Muscle of back (tissue), 11 donors: ENCODE measurements around the gene CR1. TPM values are rescaled to one million over a fixed set of nuclear protein-coding genes. Genes with fewer than 3 reads are reported as not detected.
A peak's percentile ranks its signal among the peaks of the same experiment; 100 is the strongest.
"Not testable (repeated sequence)": the region's sequence is repeated elsewhere in the genome, so short reads cannot be mapped to it uniquely, and the experiment has no call there.

Experiments used
- DNase-seq, 3 donors: peaks; one replicate each; pipeline versions ENCODE4 v3.0.0 to v3.0.0-alpha.2; 2013
- polyA plus RNA-seq, 10 donors: library from polyadenylated mRNA; unstranded; fragments of 120-200 nt; gene quantifications; one replicate each; pipeline ENCODE4 v1.2.1, GENCODE V29; 2013; ENCODE audit not compliant: insufficient read length in 10 of 10

CR1 gene
- polyA plus RNA-seq, 10 donors = 0.78 to 2.2 (median 1.3) TPM

- no peak for DNase-seq
These were observed 85.7 kb downstream of the CR1 start for GRCh38 chr1:207581496-207582153.

- not testable (repeated sequence) for DNase-seq
These were observed 93.5 kb downstream of the CR1 start for GRCh38 chr1:207589506-207589905.

GRCh38 chr1:207591205-207591604, 95.2 kb downstream of the CR1 start:
- DNase-seq = not testable (repeated sequence)

GRCh38 chr1:207594095-207594494, 98.1 kb downstream of the CR1 start:
- not testable (repeated sequence) for DNase-seq

GRCh38 chr1:207603777-207604176, 107.8 kb downstream of the CR1 start:
- no peak for DNase-seq

- DNase-seq = no peak
These were observed 109.7 kb downstream of the CR1 start for GRCh38 chr1:207605444-207606361.

- DNase-seq = no peak
These were observed 110.4 kb downstream of the CR1 start for GRCh38 chr1:207606362-207606755.

GRCh38 chr1:207612762-207613161, 116.8 kb downstream of the CR1 start:
- DNase-seq = no peak

- DNase-seq = peak; percentile 20 to 70 (median 38)
These were observed 124.0 kb downstream of the CR1 start for GRCh38 chr1:207619871-207620542.

GRCh38 chr1:207620543-207620893, 124.6 kb downstream of the CR1 start:
- no peak for DNase-seq

- DNase-seq = not testable (repeated sequence)
These were observed 129.6 kb downstream of the CR1 start for GRCh38 chr1:207625504-207626071.

- no peak for DNase-seq
These were observed 131.0 kb downstream of the CR1 start for GRCh38 chr1:207626972-207627337.

- no peak for DNase-seq
These were observed 131.5 kb downstream of the CR1 start for GRCh38 chr1:207627496-207627895.

GRCh38 chr1:207628776-207629175, 132.8 kb downstream of the CR1 start:
- no peak for DNase-seq

GRCh38 chr1:207631137-207631536, 135.2 kb downstream of the CR1 start:
- DNase-seq = no peak

GRCh38 chr1:207633226-207633625, 137.3 kb downstream of the CR1 start:
- DNase-seq = no peak

- not testable (repeated sequence) for DNase-seq
These were observed 137.8 kb downstream of the CR1 start for GRCh38 chr1:207633699-207634289.

GRCh38 chr1:207634293-207634692, 138.3 kb downstream of the CR1 start:
- not testable (repeated sequence) for DNase-seq

- DNase-seq = not testable (repeated sequence)
These were observed 139.7 kb downstream of the CR1 start for GRCh38 chr1:207635569-207636186.

- DNase-seq = not testable (repeated sequence)
These were observed 142.7 kb downstream of the CR1 start for GRCh38 chr1:207638487-207639145.

- DNase-seq = not testable (repeated sequence)
These were observed 143.4 kb downstream of the CR1 start for GRCh38 chr1:207639362-207639761.
